HG03095 (cell line): ENCODE results near the gene MPZL3.

Experiments used
- ATAC-seq: cut with Tn5 transposase; IDR thresholded peaks from one replicate; pipeline ENCODE4 v1.9.1; 2021; ENCODE audit warnings: moderate library complexity; ENCODE audit not compliant: unreplicated experiment

The MPZL3 gene

DNA sequence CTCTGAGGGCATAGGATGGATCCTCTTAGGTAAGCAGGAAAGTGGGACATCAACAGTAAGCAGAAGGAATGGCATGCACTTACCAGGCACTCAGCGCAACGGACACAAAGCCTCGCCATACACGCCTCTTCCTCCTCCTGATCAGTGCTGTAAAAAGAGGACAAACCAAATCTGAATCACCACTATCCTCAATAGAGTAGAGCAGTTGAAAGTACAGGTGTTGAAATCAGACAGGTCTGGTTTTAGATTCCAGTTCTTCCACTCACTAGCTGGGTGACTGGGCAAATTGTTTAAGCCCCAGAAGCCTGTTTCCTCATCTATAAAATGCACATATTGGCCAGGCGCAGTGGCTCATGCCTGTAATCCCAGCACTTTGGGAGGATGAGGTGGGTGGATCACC, 18.8 kb downstream of the MPZL3 start:
- ATAC-seq = no peak

DNA sequence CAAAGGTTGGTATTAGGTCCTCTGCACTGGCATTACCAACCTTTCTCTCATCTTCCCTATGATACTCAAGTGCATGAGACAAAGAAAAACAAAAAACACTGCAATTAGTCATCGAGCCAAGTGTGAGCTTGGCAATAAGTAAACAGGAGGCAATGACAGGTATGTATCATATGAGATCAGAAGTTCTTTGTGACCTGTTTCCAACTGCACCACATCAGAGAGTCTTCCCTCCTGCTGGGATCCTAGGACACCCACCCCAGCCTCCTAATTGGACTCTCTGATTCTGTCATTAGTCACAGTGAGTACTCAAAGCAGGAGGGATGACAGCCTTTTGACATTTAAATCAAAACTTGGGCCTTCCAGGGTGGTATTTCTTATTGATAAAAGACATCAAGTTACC, 19.5 kb downstream of the MPZL3 start:
- ATAC-seq = no peak

DNA sequence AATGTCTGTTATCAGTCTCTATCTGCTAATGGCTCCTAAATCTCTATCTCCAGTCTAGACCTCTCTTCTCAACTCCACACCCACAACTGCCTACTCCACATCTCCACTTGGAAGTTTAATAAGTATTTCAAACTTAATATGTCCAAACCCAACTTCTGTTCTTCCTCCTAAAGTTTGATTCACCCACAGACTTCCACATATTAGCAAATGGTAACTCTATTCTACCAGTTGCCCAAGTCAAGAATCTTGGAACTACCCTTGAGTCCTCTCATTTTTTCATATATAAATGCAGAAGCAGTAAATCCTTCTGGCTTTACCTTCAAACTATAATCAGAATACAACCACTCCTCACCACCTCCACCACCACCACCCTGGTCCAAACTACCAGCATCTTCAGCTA, 20.7 kb downstream of the MPZL3 start:
- no peak for ATAC-seq

DNA sequence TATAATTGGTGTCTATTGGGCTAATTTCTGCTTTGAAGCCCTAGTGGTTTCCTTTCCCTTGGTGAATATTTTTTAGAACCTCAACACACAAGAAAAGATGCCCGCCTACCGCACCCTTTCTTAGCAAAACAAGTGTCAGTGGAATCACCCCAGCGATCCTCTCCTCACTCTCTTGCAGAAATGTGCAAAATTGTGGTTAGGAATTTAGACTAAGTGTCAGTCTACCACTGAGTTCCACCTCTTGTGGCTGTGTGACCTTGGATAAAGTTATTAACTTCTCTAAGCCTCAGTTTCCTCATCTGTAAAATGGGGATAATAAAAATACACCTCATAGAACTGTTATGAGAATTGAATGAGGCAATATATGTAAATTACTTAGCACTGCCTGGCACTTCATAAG, 22.1 kb downstream of the MPZL3 start:
- no peak for ATAC-seq

DNA sequence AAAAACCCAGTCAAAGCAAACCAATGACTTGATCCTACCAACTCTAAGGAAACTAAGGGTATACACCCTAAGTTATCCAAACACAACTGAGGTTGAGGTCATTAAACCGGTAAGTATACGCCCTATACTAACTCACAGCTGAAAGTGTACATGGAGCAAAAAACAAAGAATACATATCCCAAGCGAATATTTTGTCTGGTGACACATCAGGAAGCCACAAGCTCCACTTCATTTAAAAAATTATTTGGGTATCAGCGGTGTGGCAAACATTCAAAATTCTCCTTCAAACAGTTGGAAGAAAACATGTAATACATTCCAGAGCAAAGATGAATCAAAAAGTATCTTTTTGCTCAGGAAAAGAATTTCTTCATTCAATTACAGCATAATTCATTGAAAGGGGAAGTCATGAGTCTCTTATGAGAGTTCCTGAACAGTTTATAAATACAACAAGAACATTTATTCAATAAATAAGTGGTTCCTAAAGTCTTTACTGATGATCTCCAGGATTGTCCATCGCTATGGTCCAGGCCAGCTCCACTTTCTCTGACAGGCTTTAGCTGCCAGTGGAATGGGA, 22.8 kb downstream of the MPZL3 start:
- ATAC-seq = no peak

DNA sequence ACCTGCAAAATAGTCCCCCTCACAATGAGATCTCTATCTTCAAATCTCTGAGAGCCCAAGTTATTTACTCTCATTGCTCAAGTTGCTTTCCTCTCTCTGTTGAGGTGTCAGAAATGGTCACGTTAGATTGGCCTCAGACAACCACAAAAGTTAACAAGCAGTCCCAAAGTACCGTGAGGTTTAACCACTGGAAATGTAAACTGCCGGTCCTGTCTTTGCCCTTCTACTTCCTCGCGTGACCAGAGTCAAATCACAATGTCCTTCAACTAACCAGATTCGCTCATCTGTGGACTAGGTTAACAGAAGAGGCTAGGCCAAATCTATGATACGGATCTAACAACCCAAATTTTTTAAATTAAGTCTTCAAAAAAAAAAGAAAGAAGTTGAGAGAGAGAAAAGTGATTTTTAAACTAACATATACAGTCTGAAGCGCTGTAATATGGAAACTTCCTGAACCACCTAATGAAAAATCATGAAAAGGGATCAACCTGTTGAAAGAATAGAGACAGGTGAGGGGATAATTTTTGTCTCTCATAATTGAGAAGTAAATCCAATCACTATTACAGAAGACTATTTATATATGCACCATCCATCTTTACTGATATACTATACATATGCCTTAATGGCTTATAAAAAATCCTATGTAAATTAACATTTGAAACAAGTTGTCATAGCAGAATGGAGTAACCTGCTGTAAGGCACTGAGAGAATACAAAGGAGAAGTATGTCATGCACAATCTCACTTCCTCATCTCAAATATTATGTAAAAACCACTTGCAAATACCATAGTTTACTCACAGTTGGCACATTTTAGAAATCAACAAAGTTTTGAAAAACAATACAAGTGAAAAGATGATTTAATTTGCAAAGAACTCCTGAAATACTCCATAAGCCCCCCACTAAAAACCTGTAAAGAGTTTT, 24.0 kb downstream of the MPZL3 start:
- ATAC-seq = peak; percentile 52

DNA sequence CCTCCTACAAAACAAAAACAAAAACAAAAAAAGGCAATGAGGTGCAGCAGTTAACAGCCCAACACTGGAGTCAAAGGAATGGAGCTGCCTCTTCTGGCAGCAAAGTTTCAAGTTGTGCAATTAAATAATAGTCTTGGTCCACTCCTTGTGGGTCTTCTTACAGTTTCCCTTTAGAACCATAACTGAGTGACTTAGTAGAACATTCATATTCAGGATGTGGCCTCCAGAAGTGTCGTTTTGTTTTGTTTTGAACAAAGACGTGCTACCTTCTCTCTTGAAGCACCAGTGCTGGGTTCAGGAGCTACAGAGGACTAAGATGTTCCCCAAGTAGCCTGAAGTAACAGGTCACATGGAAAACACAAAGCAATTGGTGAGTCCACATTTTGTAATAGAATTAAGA, 25.4 kb downstream of the MPZL3 start:
- ATAC-seq = no peak

DNA sequence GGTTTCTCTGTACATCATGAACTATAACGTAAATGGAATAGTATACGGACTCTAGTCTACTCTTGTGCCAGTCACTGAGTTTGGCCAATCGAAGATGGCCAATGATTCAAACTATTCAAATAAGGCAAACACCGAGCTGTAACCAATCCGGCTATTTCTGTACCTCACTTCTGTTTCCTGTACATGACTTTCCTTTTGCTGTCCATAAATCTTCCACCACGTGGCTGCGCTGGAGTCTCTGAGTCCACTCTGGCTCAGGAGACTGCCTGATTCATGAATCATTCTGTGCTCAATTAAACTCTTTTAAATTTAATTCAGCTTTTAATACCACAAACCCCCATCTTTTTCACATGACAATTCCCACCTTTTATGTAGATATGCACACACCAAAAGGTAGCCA, 25.9 kb downstream of the MPZL3 start:
- ATAC-seq = no peak

DNA sequence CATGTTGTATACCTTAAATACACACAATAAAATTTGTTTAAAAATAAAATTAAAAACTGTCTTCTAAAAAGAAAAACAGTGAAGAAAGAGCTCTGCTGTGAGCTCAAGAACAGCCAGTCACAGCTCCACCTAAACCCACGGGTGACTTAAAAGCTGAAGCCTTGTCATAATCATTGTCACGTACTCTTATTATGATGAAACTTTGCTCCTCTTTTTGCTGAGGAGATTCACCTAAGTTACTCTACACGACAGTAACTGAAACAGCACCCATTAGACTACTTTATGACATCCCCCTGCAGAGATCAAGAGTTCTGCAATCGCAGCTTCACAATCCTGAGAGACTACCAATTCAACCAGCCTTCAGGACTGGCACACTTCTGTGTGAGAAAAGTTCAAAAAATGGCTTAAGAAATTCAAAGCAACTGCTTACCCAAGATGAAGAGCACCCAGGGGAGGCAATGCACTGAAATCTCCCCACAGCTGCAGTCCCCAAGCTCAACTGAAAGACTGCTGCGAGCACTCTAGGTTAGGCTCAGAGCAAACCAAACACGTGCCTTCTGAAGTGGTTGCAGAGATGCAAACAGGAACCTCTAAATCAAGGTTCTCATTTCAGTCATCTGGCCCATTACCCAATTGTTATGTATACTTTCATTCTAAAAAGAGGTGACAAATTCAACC, 27.5 kb downstream of the MPZL3 start, which contains the start of gene JAML:
Gene JAML (minus strand): TSS at position 501 of the 678 bp plus-strand sequence. CDS start 10,145 bp downstream, outside the sequence.
- ATAC-seq = no peak

DNA sequence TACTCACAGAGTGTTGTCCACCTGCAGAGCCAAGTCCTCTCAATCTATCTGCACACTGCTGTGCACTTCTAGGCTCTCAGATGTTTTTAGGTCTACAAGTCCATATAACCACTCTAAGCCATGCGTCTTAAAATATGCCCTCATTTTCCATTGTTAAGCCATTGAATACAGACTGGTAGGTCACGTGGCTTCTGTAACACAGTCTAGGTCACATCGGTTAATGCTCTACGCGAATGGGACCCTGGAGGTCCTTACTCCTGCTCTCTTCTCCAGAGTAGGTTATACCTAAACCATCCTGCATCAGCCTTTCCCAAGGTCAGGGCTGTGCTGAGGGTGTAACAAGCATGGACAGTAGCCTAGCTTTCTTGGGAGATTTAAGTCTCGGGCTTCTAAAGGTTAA, 28.2 kb downstream of the MPZL3 start:
- ATAC-seq = no peak

DNA sequence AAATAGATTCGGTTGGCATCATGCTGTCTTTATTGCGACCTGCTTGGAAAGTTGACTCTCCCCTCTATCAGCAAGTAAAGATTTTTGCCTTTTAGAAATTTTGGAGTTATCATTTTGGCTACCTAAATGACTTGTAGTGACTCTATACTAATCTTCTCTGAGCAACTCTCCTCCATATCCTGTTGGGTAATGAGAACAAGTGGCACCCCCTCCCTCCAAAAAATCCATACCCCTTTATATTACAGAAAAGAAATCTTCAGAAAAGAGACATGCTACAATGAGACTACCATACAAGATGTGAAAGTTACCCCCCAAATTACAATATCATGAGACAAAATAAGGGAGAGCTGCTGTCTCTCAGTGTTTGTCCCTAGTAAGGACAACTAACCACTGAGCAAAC, 28.6 kb downstream of the MPZL3 start:
- ATAC-seq = no peak

DNA sequence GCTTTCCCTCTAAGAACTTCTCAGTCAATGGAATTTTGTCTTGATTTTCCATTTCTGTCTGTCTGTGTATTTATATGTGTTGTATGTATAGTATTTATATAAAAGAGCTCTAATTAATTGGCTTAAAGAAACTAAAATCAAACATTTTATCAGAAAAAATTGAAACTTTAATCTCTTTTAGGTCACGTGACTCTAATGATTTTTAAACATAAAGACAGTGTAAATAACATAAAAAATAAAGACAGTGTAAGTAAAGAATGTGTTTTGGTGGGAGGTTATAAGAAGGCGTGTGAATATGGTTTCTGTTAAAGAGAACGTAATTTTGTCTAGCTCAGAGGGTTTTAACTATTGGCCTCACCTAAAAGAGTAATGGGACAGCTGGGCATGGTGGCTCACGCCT, 29.7 kb downstream of the MPZL3 start:
- no peak for ATAC-seq

DNA sequence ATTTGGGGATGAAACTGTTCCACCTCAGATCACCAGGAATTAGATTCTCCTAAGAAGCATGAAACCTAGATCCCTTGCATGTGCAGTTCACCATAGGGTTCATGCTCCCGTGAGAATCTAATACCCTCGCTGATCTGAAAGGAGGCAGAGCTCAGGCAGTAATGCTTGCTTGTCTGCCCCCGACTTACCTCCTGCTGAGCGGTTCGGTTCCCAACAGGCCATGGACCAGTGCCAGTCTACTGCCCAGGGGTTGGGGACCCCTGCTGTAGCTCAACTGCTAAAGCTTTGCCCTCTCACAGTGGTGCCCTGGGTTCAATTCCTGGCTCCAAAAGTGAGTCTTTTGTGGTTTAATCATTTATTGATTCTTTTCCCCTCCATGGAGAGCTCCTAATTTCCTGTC, 30.7 kb downstream of the MPZL3 start:
- ATAC-seq = no peak

DNA sequence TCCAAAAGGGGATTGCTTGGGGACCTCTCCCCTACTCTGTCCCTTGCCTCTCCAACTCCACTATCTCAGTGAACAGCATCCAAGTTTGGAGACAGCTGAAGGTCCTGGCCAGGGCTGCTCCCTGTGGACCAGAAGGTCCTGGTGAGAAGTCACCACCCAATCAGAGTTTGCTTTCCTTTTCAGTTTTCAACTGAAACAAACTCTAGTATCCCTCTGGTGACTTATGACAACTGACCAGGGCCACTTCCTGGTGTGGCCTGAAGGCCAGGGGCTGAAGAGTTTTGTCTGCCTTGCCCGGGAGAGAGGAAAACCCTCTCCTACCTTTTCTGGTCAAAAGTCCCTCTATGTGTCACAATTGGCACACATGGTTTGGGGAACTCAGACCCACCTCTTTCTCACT, 32.4 kb downstream of the MPZL3 start:
- no peak for ATAC-seq

DNA sequence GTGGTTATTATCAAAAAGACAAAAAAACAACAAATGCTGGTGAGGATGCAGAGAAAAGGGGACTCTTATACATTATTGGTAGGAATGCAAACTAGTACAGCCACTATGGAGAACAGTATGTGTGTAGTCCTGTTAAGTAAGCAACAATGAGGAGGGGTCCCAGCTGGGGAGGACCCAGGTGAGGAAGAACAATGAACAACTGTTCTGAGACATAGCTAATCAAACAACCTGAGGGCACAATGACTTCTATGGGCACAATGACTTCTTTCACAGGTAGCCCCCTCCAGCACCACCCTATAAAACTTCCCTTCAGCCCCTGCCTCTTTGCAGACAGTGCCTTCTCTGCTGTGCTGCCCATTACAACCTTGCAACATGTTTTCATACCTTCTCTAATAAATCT, 32.9 kb downstream of the MPZL3 start:
- ATAC-seq = no peak

DNA sequence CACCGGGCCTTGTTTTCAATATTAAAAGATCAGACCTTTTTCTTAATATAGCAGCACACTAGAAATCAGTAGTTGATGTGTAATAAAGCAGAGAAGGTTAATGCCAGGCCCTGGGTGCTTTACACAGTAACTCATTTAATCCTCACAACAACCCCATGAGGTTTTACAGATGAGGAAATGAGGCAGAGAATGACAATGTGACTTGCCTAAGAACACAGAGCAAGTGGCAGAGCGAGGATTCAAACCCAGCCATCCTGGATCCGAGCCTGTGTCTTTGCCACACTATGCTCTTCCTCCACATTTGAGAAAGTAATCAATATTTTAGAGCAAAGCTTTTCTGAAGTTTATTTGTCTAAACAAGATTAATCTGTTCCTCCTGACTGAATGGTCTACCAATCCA, 34.6 kb downstream of the MPZL3 start:
- no peak for ATAC-seq

DNA sequence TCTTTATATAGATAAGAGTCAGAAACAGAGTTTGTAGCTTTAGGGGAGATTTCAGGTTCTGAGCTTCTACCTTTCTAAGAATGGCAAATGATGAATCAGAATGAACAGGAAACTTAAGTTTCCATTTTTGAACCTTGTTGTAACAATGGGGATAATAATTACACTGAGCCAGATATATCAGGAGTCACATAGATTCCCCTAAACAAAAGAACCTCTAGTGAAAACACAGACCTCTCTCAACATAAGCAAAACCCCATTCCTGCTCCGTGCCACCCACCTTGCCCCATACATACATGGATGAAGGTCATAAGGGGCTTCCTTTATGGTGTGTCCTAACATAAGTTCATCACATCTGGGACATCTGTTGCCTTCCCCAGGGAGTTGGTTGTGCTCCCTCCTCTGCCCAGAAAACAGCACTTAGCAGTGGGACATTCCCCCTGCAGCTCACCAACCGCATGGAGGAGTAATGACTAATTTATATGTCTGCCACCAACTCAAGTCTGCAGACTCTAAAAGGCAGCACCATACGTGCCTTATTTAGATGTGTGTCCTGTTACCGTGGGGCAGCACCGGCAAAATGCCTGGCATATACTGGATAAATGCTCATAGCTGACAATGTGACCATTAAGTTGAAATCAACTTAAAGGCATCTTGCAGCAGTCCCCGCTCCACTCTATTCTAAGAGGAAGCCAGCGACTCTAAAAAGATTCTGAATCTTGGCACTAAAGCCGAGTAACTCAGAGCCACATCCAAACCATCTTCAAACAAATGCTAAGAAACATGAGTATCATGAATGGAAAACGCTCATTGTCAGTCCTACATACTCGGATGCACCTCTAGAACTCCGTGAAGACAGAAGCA, 35.3 kb downstream of the MPZL3 start:
- ATAC-seq = no peak

DNA sequence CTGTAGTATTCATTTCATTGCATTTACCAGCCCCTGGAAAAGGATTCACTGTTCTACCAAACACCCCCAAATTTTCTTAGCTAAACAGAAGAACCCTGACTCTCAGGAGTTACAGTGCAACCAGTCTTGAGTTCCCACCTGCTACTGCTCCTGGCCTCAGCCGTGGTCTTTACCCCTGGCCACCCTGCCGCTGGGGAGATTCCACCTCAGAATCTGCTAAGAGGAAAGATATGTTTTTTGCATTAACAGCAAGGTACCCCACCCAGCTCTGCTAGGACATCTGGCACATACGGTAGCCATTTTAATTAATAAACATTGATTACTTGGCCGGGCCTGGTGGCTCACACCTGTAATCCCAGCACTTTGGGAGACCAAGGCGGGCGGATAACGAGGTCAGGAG, 36.4 kb downstream of the MPZL3 start:
- ATAC-seq = no peak

DNA sequence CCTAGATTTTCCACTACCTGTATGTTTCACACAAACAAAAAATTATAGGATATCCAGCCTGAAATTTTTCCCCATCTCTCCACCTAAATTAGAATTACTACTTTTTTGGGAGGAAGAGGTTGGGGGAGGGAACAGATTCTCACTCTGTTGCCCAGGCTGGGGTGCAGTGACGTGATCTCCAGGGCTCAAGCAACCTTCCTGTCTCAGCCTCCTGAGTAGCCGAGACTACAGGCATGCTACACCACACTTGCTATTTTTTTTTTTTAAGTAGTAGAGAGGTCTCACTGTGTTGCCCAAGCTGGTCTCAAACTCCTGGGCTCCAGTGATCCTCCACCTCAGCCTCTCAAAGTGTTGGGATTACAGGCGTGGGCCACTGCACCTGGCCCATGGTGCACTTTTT, 36.9 kb downstream of the MPZL3 start:
- no peak for ATAC-seq

DNA sequence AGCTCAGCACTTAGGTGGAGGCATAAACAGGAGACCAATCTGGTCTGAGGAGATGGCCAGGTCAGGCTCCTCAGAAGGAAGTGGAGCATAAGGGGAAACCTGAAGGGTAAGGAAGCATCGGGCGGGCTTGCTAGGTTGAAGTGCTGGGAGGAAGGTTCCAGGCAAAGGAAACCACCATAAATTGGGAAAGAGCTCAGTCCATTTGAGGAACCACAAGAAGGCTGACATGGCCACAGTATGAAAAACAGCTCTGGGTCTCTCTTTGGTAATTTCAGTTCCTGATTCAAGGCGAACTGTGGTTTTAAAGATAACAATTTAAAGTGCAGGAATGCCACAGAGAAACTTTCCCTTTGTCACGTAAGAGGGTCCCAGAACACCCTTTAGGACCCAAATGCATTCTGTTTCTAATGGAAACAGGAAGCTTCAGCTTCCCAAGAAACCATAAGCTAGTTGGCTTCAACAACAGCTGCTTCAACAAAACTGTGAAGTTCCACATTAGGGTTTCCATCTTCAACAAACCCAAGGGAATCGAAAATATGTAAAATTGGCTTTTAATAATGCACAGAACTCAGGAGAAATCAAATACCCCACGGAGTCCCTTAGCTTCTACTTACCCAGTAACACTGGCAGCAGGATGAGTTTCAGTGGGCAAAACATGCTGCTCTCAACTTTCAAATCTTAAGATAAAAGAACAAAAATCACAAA, 37.8 kb downstream of the MPZL3 start:
- ATAC-seq = no peak
